Type B pancreatic cell (in vitro differentiated cells): ENCODE results near the gene SPEM3. TPM values are rescaled to one million over a fixed set of nuclear protein-coding genes. Genes with fewer than 3 reads are reported as not detected.

ENCODE experiments used
- DNase-seq: peaks from one replicate; pipeline ENCODE4 v3.0.0; 2021; ENCODE audit warnings: mixed read lengths; ENCODE audit not compliant: unreplicated experiment; ENCODE audit errors: extremely low spot score
- H3K27ac Mint-ChIP-seq: 2 replicates; pipeline ENCODE4 v1.8.0; 2021; ENCODE audit warnings: mild to moderate bottlenecking, mixed read lengths
- H3K27me3 Mint-ChIP-seq: 2 replicates; pipeline ENCODE4 v1.8.0; 2021; ENCODE audit warnings: mixed read lengths
- H3K36me3 Mint-ChIP-seq: 2 replicates; pipeline ENCODE4 v1.8.0; 2021; ENCODE audit warnings: mixed read lengths
- H3K4me1 Mint-ChIP-seq: one replicate; pipeline ENCODE4 v1.8.0; 2021; ENCODE audit warnings: mixed read lengths; ENCODE audit not compliant: unreplicated experiment
- H3K4me3 Mint-ChIP-seq: 2 replicates; pipeline ENCODE4 v1.8.0; 2021; ENCODE audit warnings: mild to moderate bottlenecking, mixed read lengths
- H3K9me3 Mint-ChIP-seq: 2 replicates; pipeline ENCODE4 v1.8.0; 2021; ENCODE audit warnings: mixed read lengths
- total RNA-seq: library from RNA; stranded (reverse); gene quantifications from 2 replicates; pipeline ENCODE4 v1.2.1, GENCODE V29; 2021; ENCODE audit warnings: low replicate concordance
- TF ChIP-seq, protein P1 (sequence below): fragments of 200-600 bp; sonication (generic); conservative IDR thresholded peaks from 2 replicates; pipeline ENCODE4 v1.5.0; 2021; ENCODE audit warnings: antibody characterized with exemption, mild to moderate bottlenecking

SPEM3 gene
- total RNA-seq, 1 donor from 2014 or later = not detected

- no peak for DNase-seq
- Mint-ChIP-seq H3K27ac (no peak overlapping the region), H3K9me3 (no peaks in the 10 kb centered on the region), H3K36me3 (peaks cover 15% of the 10 kb centered on the region), H3K27me3 (peaks cover 4% of the 10 kb centered on the region), H3K4me1 (peaks cover 17% of the 10 kb centered on the region), H3K4me3 (peak overlapping the region; percentile 64)
- TF ChIP-seq, protein P1, sequence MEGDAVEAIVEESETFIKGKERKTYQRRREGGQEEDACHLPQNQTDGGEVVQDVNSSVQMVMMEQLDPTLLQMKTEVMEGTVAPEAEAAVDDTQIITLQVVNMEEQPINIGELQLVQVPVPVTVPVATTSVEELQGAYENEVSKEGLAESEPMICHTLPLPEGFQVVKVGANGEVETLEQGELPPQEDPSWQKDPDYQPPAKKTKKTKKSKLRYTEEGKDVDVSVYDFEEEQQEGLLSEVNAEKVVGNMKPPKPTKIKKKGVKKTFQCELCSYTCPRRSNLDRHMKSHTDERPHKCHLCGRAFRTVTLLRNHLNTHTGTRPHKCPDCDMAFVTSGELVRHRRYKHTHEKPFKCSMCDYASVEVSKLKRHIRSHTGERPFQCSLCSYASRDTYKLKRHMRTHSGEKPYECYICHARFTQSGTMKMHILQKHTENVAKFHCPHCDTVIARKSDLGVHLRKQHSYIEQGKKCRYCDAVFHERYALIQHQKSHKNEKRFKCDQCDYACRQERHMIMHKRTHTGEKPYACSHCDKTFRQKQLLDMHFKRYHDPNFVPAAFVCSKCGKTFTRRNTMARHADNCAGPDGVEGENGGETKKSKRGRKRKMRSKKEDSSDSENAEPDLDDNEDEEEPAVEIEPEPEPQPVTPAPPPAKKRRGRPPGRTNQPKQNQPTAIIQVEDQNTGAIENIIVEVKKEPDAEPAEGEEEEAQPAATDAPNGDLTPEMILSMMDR = no peak
Measured at GRCh38 chr17:7408863-7409262, 19.8 kb upstream of the SPEM3 start.

- H3K9me3 Mint-ChIP-seq = no peaks in the 10 kb centered on the region
- H3K4me1 Mint-ChIP-seq = peaks cover 17% of the 10 kb centered on the region
- H3K27me3 Mint-ChIP-seq = peaks cover 4% of the 10 kb centered on the region
- H3K27ac Mint-ChIP-seq = peak overlapping the region; percentile 6
- peak overlapping the region; percentile 5 for H3K4me3 Mint-ChIP-seq
- DNase-seq = no peak
- H3K36me3 Mint-ChIP-seq = peaks cover 15% of the 10 kb centered on the region
- TF ChIP-seq, protein P1 = no peak
Measured at GRCh38 chr17:7409716-7410115, 18.9 kb upstream of the SPEM3 start.

DNA sequence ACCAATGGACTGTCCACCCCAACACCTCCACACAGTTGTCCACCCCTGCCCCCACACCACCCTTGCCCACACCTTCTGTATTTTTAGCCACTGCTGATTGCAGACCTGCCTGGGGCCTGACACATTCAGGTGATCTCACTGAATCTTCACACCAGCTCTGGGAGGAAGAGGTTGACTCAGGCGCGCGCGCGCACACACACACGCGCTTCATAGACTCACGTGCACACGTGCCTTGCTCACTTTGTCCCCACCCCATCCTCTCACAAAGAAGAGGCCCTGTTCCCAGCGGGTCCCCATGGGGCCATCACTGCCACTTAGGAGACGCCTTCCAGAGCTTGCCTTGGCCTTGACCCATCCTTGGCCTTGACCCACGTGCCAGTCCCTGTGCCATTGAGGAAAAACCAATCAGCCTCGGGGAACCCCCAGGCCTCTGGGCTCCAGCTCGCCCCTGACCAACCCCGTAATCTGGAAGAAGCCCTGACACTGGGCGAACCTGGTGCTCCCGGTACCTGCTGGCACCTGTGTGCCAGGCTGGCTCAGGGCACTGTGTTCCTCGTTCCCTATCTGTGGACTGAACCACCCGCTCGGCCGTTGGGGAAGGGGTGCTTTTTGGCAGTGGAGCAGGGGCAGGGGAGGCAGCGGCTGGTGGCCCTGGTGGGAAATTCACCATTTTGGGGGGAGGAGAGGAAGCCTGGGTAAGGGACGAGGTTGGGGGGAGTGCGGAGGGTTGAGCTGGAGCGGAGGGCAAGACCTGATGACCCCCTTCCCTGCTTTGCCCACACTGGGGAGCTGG lies 17.8 kb upstream of the SPEM3 start:
- Mint-ChIP-seq H3K36me3 (peaks cover 15% of the 10 kb centered on the region), H3K27ac (no peak overlapping the region), H3K4me3 (no peak overlapping the region), H3K9me3 (no peaks in the 10 kb centered on the region), H3K27me3 (peaks cover 3% of the 10 kb centered on the region), H3K4me1 (peaks cover 16% of the 10 kb centered on the region)
- TF ChIP-seq, protein P1 = no peak
- no peak for DNase-seq

GRCh38 chr17:7411427-7411750 lies 17.3 kb upstream of the SPEM3 start:
- H3K27me3 Mint-ChIP-seq = no peaks in the 10 kb centered on the region
- no peak overlapping the region for H3K27ac Mint-ChIP-seq
- no peak overlapping the region for H3K4me3 Mint-ChIP-seq
- peaks cover 12% of the 10 kb centered on the region for H3K4me1 Mint-ChIP-seq
- DNase-seq = no peak
- TF ChIP-seq, protein P1 = no peak
- peaks cover 17% of the 10 kb centered on the region for H3K36me3 Mint-ChIP-seq
- no peaks in the 10 kb centered on the region for H3K9me3 Mint-ChIP-seq

- Mint-ChIP-seq H3K36me3 (peaks cover 21% of the 10 kb centered on the region), H3K27ac (no peak overlapping the region), H3K4me3 (no peak overlapping the region), H3K4me1 (peaks cover 12% of the 10 kb centered on the region), H3K9me3 (no peaks in the 10 kb centered on the region), H3K27me3 (no peaks in the 10 kb centered on the region)
- TF ChIP-seq, protein P1 = no peak
- DNase-seq = no peak
Measured at GRCh38 chr17:7413346-7413985, 15.2 kb upstream of the SPEM3 start.
